K562 (cell line): ENCODE results near the gene EMX2. TPM values are rescaled to one million over a fixed set of nuclear protein-coding genes. Genes with fewer than 3 reads are reported as not detected.

Experiments used
- ATAC-seq: fragments of 200-7000 bp; cut with Tn5 transposase; 3 replicates; pipeline ENCODE4 v1.9.1; 2020; ENCODE audit warnings: moderate library complexity
- BruUV-seq: library from RNA; stranded (reverse); fragments of 400-500 nt; replicated peaks from 2 replicates; lab custom pipeline; 2021; lab: Mats Ljungman, UMichigan
- CTCF ChIA-PET: fragments of 300-600 bp; formaldehyde crosslinking; extraction: SDS; loops from one replicate; lab custom pipeline; 2021; ENCODE audit warnings: low intra/inter-chr PET ratio; lab: Yijun Ruan, JAX
- POLR2A ChIA-PET: fragments of 300-600, 350-650 bp; sonication (Branson Sonifier 250); formaldehyde crosslinking; extraction: SDS; loops from one replicate; lab custom pipeline; 2021; ENCODE audit warnings: antibody characterized with exemption, inconsistent platforms; lab: Yijun Ruan, JAX
- DNase-seq, 4 experiments: peaks; one replicate each; pipeline versions ENCODE4 v3.0.0 to v3.0.0-alpha.2; 2011 to 2018; ENCODE audit warnings: low spot score in 3 of 4, mixed read lengths in 3 of 4; ENCODE audit errors: extremely low read depth in 1 of 4
- FAIRE-seq: peaks from 2 replicates; lab custom pipeline; 2011; peaks lifted over from hg19 to GRCh38; lab: Jason Lieb, UNC
- H2AFZ ChIP-seq: 2 replicates; pipeline ENCODE4 v1.6.0; 2011; ENCODE audit warnings: low read depth, low read length, control low read depth, inconsistent platforms
- H3K27ac ChIP-seq: fragments of 200-600 bp; 3 replicates; pipeline ENCODE4 v1.8.0; 2011; ENCODE audit warnings: low read depth, mild to moderate bottlenecking, control low read depth, inconsistent platforms, low read length, moderate library complexity, mixed read lengths; ENCODE audit errors: extremely low read depth
- H3K27me3 ChIP-seq, 2 experiments: fragments of 300-600 bp in 1 of 2; 2 replicates in 1 of 2; 3 replicates in 1 of 2; pipeline versions ENCODE4 v1.6.0 to v1.8.0; 2011; ENCODE audit warnings: inconsistent platforms in 2 of 2, low read length in 2 of 2, mild to moderate bottlenecking in 1 of 2, mixed read lengths in 1 of 2, moderate library complexity in 1 of 2; ENCODE audit not compliant: control insufficient read depth in 2 of 2, insufficient read depth in 2 of 2
- H3K36me3 ChIP-seq: fragments of 300-600 bp; 3 replicates; pipeline ENCODE4 v1.8.0; 2011; ENCODE audit warnings: mild to moderate bottlenecking, low read length, inconsistent platforms; ENCODE audit not compliant: control insufficient read depth, insufficient read depth
- H3K4me1 ChIP-seq, 2 experiments: fragments of 200-600 bp in 1 of 2; replicated peaks in 1 of 2; 2 replicates in 1 of 2; 3 replicates in 1 of 2; pipeline versions ENCODE4 v1.5.1 to v1.8.0; 2011; ENCODE audit warnings: inconsistent platforms in 2 of 2, low read length in 2 of 2, mild to moderate bottlenecking in 1 of 2, mixed read lengths in 1 of 2, moderate library complexity in 1 of 2; ENCODE audit not compliant: control insufficient read depth in 2 of 2, insufficient read depth in 2 of 2
- H3K4me2 ChIP-seq: 2 replicates; pipeline ENCODE4 v1.6.1; 2011; ENCODE audit warnings: low read length, control low read depth, inconsistent platforms, mixed read lengths; ENCODE audit not compliant: insufficient read depth
- H3K4me3 ChIP-seq: fragments of 200-600 bp; sonication (generic), shearing (Covaris generic); 2 replicates; pipeline ENCODE4 v1.5.1; 2016; ENCODE audit warnings: control low read depth, inconsistent platforms
- H3K79me2 ChIP-seq: fragments of 200-600 bp; 3 replicates; pipeline ENCODE4 v1.8.0; 2011; ENCODE audit warnings: low read length, inconsistent platforms; ENCODE audit not compliant: control insufficient read depth, insufficient read depth
- H3K9ac ChIP-seq, 2 experiments: 2 replicates each; pipeline versions ENCODE4 v1.6.0 to v1.6.1; 2011; ENCODE audit warnings: low read depth in 2 of 2, low read length in 2 of 2, control low read depth in 1 of 2, inconsistent platforms in 1 of 2, mild to moderate bottlenecking in 1 of 2, mixed read lengths in 1 of 2; ENCODE audit not compliant: insufficient read depth in 1 of 2
- H3K9me1 ChIP-seq: one replicate; pipeline ENCODE4 v1.6.0; 2011; ENCODE audit warnings: inconsistent platforms, mild to moderate bottlenecking, low read length, moderate library complexity; ENCODE audit not compliant: control insufficient read depth, insufficient read depth
- H3K9me3 ChIP-seq: replicated peaks from 2 replicates; pipeline ENCODE4 v1.5.1; 2011; ENCODE audit warnings: low read depth, low read length, inconsistent platforms; ENCODE audit not compliant: control insufficient read depth, insufficient read depth
- H4K20me1 ChIP-seq: replicated peaks from 2 replicates; pipeline ENCODE4 v1.6.1; 2011; ENCODE audit warnings: low read length, inconsistent platforms, mixed read lengths; ENCODE audit not compliant: control insufficient read depth, insufficient read depth
- CLOCK ChIP-seq: fragments of 250-450 bp; sonication (Bioruptor Pico); IDR thresholded peaks from 2 replicates; pipeline ENCODE4 v1.4.0; 2020; ENCODE audit warnings: mild to moderate bottlenecking, moderate library complexity, borderline replicate concordance
- MYC ChIP-seq, 2 experiments: fragments of 250-450 bp in 1 of 2; sonication (Bioruptor Pico) in 1 of 2; IDR thresholded peaks; 2 replicates each; pipeline versions ENCODE4 v1.5.1 to v1.6.1; 2012 to 2021; ENCODE audit warnings: low read depth in 2 of 2, borderline replicate concordance in 1 of 2, improper control_type of control experiment in 1 of 2, low read length in 1 of 2, mild to moderate bottlenecking in 1 of 2, moderate library complexity in 1 of 2
- SOX6 ChIP-seq: fragments of 450-650 bp; IDR thresholded peaks from 2 replicates; pipeline ENCODE4 v1.6.1; 2014; ENCODE audit warnings: mild to moderate bottlenecking
- WGBS: fragments of 100-300 bp; shearing (Covaris generic); methylation state at CpG from one replicate; pipeline ENCODE4 v1.1.6; 2016; ENCODE audit warnings: low coverage, mixed read lengths; ENCODE audit not compliant: insufficient coverage; ENCODE audit errors: missing lambda C conversion rate; 5-methylcytosine and 5-hydroxymethylcytosine counted together
- in situ Hi-C: fragments of 300-500 bp; cut with MboI; formaldehyde crosslinking; loops from 4 replicates; pipeline ENCODE4 v1.15.0; 2018; ENCODE audit warnings: inconsistent platforms, mixed read lengths
- intact Hi-C: fragments of 100-400 bp; cut with micrococcal nuclease; formaldehyde crosslinking; loops from 2 replicates; pipeline ENCODE4 v1.14.2; 2022
- polyA plus RNA-seq, 8 experiments: library from polyadenylated mRNA; depleted of rRNA in 4 of 8; stranded (reverse) in 5 of 8; unstranded in 3 of 8; fragments of >200 nt; fragmentation: Nextera tagmentation in 2 of 8; fragmentation: Illumina TruSeq in 1 of 8; extraction: Ambion mirVana in 2 of 8; extraction: Trizol in 1 of 8; gene quantifications; 2 replicates each; pipeline versions ENCODE4 v1.2.1 to v1.2.3, GENCODE V29; 2011 to 2014; ENCODE audit warnings: inconsistent platforms in 1 of 8, missing spikeins in 1 of 8
- total RNA-seq, 7 experiments: library from RNA; depleted of rRNA in 6 of 7; stranded (reverse); fragments of >200 nt in 6 of 7; fragmentation: Illumina TruSeq in 2 of 7; extraction: Trizol in 2 of 7; gene quantifications; 2 replicates each; pipeline versions ENCODE4 v1.2.1 to v1.2.3, GENCODE V29; 2011 to 2021; ENCODE audit warnings: low replicate concordance in 1 of 7
- TF ChIP-seq, protein P1 (sequence below): fragments of 450-650 bp; formaldehyde crosslinking; IDR thresholded peaks from 2 replicates; pipeline ENCODE4 v1.4.0; 2022; ENCODE audit warnings: missing genetic modification characterization

EMX2 gene
- total and polyA plus RNA-seq, 9 of the 15 experiments (the other 6 are each of a cell fraction or from before 2014, with no cell fraction given), result not detected

GRCh38 chr10:117519879-117520278, 22.7 kb upstream of the EMX2 start:
- Histone ChIP-seq H3K27ac (no peak overlapping the region), H3K4me3 (no peak overlapping the region), H3K9me3 (no peaks in the 10 kb centered on the region), H3K79me2 (no peaks in the 10 kb centered on the region), H3K36me3 (no peaks in the 10 kb centered on the region), H3K4me2 (no peak overlapping the region), H3K9ac (no peak overlapping the region), H2AFZ (no peak overlapping the region), H3K27me3 (peaks cover 0 to 15% of the 10 kb centered on the region in 2 experiments; a peak in 3 of 5 replicates), H4K20me1 (no peaks in the 10 kb centered on the region), H3K9me1 (no peaks in the 10 kb centered on the region), H3K4me1 (no peaks in the 10 kb centered on the region)
- ChIA-PET CTCF (no interaction called here), POLR2A (interaction anchor here (0.6 kb wide), 1 partner anchor 355 kb away, joined by 3 read pairs; no protein-coding TSS in a partner anchor)
- no TSS peak for BruUV-seq
- TF ChIP-seq SOX6, result no peak
- TF ChIP-seq, protein P1, sequence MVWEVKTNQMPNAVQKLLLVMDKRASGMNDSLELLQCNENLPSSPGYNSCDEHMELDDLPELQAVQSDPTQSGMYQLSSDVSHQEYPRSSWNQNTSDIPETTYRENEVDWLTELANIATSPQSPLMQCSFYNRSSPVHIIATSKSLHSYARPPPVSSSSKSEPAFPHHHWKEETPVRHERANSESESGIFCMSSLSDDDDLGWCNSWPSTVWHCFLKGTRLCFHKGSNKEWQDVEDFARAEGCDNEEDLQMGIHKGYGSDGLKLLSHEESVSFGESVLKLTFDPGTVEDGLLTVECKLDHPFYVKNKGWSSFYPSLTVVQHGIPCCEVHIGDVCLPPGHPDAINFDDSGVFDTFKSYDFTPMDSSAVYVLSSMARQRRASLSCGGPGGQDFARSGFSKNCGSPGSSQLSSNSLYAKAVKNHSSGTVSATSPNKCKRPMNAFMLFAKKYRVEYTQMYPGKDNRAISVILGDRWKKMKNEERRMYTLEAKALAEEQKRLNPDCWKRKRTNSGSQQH (CRISPR knock-in tag), result no peak
- TF ChIP-seq MYC (IDR thresholded peaks at IDR 0.05; ENCODE audit: low read depth, low read length), result no peak
- TF ChIP-seq MYC (CRISPR knock-in tag; IDR thresholded peaks at IDR 0.05; ENCODE audit: borderline replicate concordance, low read depth), result no peak
- no peak for TF ChIP-seq CLOCK
- ATAC-seq, result no peak
- 2% methylated on average over 3 of the region's 3 CpGs for WGBS
- intact Hi-C loops (no loop called here), in situ Hi-C loops (no loop called here)
- FAIRE-seq, result no peak
- DNase-seq, result no peak
